H9 (cell line): ENCODE measurements around the gene ATF4. TPM values are rescaled to one million over a fixed set of nuclear protein-coding genes. Genes with fewer than 3 reads are reported as not detected.

Source experiments
- DNase-seq: peaks from one replicate; pipeline ENCODE4 v3.0.0-alpha.2; 2017
- H2AFZ ChIP-seq: one replicate; pipeline ENCODE4 v1.6.1; 2013; ENCODE audit warnings: mild to moderate bottlenecking, low read length, control low read depth, moderate library complexity
- H2AK5ac ChIP-seq: 2 replicates; pipeline ENCODE4 v1.6.1; 2013; ENCODE audit warnings: low read length, control low read depth, mixed read lengths; ENCODE audit not compliant: insufficient read length
- H2BK120ac ChIP-seq: one replicate; pipeline ENCODE4 v1.6.1; 2013; ENCODE audit warnings: low read depth, mild to moderate bottlenecking, low read length, control low read depth, inconsistent platforms; ENCODE audit not compliant: poor library complexity, severe bottlenecking
- H2BK12ac ChIP-seq: 2 replicates; pipeline ENCODE4 v1.6.1; 2013; ENCODE audit warnings: low read length, control low read depth, mixed read lengths, low read depth; ENCODE audit not compliant: insufficient read length
- H2BK15ac ChIP-seq: 2 replicates; pipeline ENCODE4 v1.6.1; 2013; ENCODE audit warnings: low read depth, low read length, control low read depth
- H2BK20ac ChIP-seq: one replicate; pipeline ENCODE4 v1.6.1; 2013; ENCODE audit warnings: low read depth, mild to moderate bottlenecking, low read length, control low read depth, inconsistent platforms; ENCODE audit not compliant: poor library complexity, severe bottlenecking
- H2BK5ac ChIP-seq: 2 replicates; pipeline ENCODE4 v1.6.1; 2013; ENCODE audit warnings: low read length, control low read depth, mixed read lengths; ENCODE audit not compliant: insufficient read length
- H3K14ac ChIP-seq: 2 replicates; pipeline ENCODE4 v1.6.1; 2013; ENCODE audit warnings: low read length, control low read depth; ENCODE audit not compliant: insufficient read depth
- H3K18ac ChIP-seq: 2 replicates; pipeline ENCODE4 v1.6.1; 2013; ENCODE audit warnings: low read depth, mild to moderate bottlenecking, mixed read lengths, low read length, control low read depth; ENCODE audit not compliant: insufficient read length
- H3K23ac ChIP-seq: 2 replicates; pipeline ENCODE4 v1.6.1; 2013; ENCODE audit warnings: low read length, control low read depth, mixed read lengths, low read depth; ENCODE audit not compliant: insufficient read length
- H3K23me2 ChIP-seq: 2 replicates; pipeline ENCODE4 v1.6.1; 2013; ENCODE audit warnings: low read depth, mild to moderate bottlenecking, mixed read lengths, low read length, control low read depth; ENCODE audit not compliant: insufficient read length, poor library complexity, severe bottlenecking
- H3K27ac ChIP-seq: 2 replicates; pipeline ENCODE4 v1.5.1; 2013; ENCODE audit warnings: low read length, control low read depth, mixed read lengths, low read depth; ENCODE audit not compliant: insufficient read length
- H3K27me3 ChIP-seq: 2 replicates; pipeline ENCODE4 v1.6.1; 2013; ENCODE audit warnings: low read length, control low read depth, inconsistent platforms; ENCODE audit not compliant: insufficient read depth
- H3K4ac ChIP-seq: 2 replicates; pipeline ENCODE4 v1.6.1; 2013; ENCODE audit warnings: low read depth, mild to moderate bottlenecking, control low read depth, inconsistent platforms, low read length, moderate library complexity
- H3K4me1 ChIP-seq: 2 replicates; pipeline ENCODE4 v1.6.1; 2013; ENCODE audit warnings: low read length, control low read depth, inconsistent platforms; ENCODE audit not compliant: insufficient read depth
- H3K4me2 ChIP-seq: 2 replicates; pipeline ENCODE4 v1.6.1; 2013; ENCODE audit warnings: low read length, control low read depth, mixed read lengths; ENCODE audit not compliant: insufficient read length, insufficient read depth
- H3K56ac ChIP-seq: 2 replicates; pipeline ENCODE4 v1.6.1; 2013; ENCODE audit warnings: low read depth, mild to moderate bottlenecking, mixed read lengths, low read length, control low read depth; ENCODE audit not compliant: insufficient read length
- H3K79me1 ChIP-seq: 2 replicates; pipeline ENCODE4 v1.6.1; 2013; ENCODE audit warnings: low read depth, mild to moderate bottlenecking, moderate library complexity, low read length, control low read depth, inconsistent platforms; ENCODE audit not compliant: insufficient read depth, poor library complexity, severe bottlenecking
- H3K79me2 ChIP-seq: 2 replicates; pipeline ENCODE4 v1.6.1; 2013; ENCODE audit warnings: low read length, control low read depth, inconsistent platforms; ENCODE audit not compliant: insufficient read depth
- H3K9ac ChIP-seq: 2 replicates; pipeline ENCODE4 v1.6.1; 2013; ENCODE audit warnings: low read length, control low read depth, mixed read lengths; ENCODE audit not compliant: insufficient read length; ENCODE audit errors: extremely low read depth
- H3K9me3 ChIP-seq: one replicate; pipeline ENCODE4 v1.6.1; 2013; ENCODE audit warnings: low read depth, low read length, inconsistent platforms; ENCODE audit not compliant: control insufficient read depth
- H3T11ph ChIP-seq: one replicate; pipeline ENCODE4 v1.6.1; 2013; ENCODE audit warnings: mild to moderate bottlenecking, low read length, control low read depth, inconsistent platforms
- H4K20me1 ChIP-seq: one replicate; pipeline ENCODE4 v1.6.1; 2013; ENCODE audit not compliant: control insufficient read depth, insufficient read length, insufficient read depth
- H4K5ac ChIP-seq: 2 replicates; pipeline ENCODE4 v1.6.1; 2013; ENCODE audit warnings: low read depth, mild to moderate bottlenecking, mixed read lengths, low read length, control low read depth; ENCODE audit not compliant: insufficient read length
- H4K8ac ChIP-seq: replicated peaks from 2 replicates; pipeline ENCODE4 v1.6.1; 2013; ENCODE audit warnings: low read length, control low read depth, mixed read lengths, low read depth; ENCODE audit not compliant: insufficient read length
- H4K91ac ChIP-seq: 2 replicates; pipeline ENCODE4 v1.6.1; 2013; ENCODE audit warnings: low read depth, mild to moderate bottlenecking, moderate library complexity, mixed read lengths, low read length, control low read depth; ENCODE audit not compliant: insufficient read length
- H3K27ac Mint-ChIP-seq, 3 experiments: 2 replicates in 2 of 3; 3 replicates in 1 of 3; pipeline ENCODE4 v1.8.0; 2020 to 2021; ENCODE audit warnings: mixed read lengths in 3 of 3, mild to moderate bottlenecking in 1 of 3, moderate library complexity in 1 of 3
- H3K27me3 Mint-ChIP-seq: 2 replicates; pipeline ENCODE4 v1.8.0; 2021; ENCODE audit warnings: low read depth, mild to moderate bottlenecking, moderate library complexity, mixed read lengths
- H3K36me3 Mint-ChIP-seq, 3 experiments: 2 replicates in 2 of 3; 3 replicates in 1 of 3; pipeline ENCODE4 v1.8.0; 2020 to 2021; ENCODE audit warnings: low read depth in 3 of 3, mixed read lengths in 3 of 3; ENCODE audit not compliant: insufficient read depth in 1 of 3
- H3K4me1 Mint-ChIP-seq, 2 experiments: 2 replicates each; pipeline ENCODE4 v1.8.0; 2020; ENCODE audit warnings: mixed read lengths in 2 of 2
- H3K4me3 Mint-ChIP-seq, 2 experiments: 2 replicates in 1 of 2; 3 replicates in 1 of 2; pipeline ENCODE4 v1.8.0; 2020 to 2021; ENCODE audit warnings: mild to moderate bottlenecking in 2 of 2, mixed read lengths in 2 of 2, moderate library complexity in 1 of 2
- H3K9me3 Mint-ChIP-seq, 2 experiments: 2 replicates in 1 of 2; 3 replicates in 1 of 2; pipeline ENCODE4 v1.8.0; 2020; ENCODE audit warnings: mild to moderate bottlenecking in 2 of 2, mixed read lengths in 2 of 2, moderate library complexity in 1 of 2
- CTCF ChIP-seq: fragments of 200-600 bp; sonication (generic); conservative IDR thresholded peaks from 3 replicates; pipeline ENCODE4 v1.8.0; 2021; ENCODE audit warnings: antibody characterized with exemption, mild to moderate bottlenecking
- WGBS: extraction: QIAGEN DNeasy Blood & Tissue Kit; methylation state at CpG from one replicate; pipeline ENCODE4 v1.1.7; 2013; ENCODE audit warnings: missing lambda C conversion rate, low lambda C conversion rate, mixed read lengths; ENCODE audit not compliant: insufficient read length; ENCODE audit errors: extremely low coverage; 5-methylcytosine and 5-hydroxymethylcytosine counted together
- total RNA-seq: library from RNA; stranded (reverse); gene quantifications from 2 replicates; pipeline ENCODE4 v1.2.1, GENCODE V29; 2021

ATF4 gene
- total RNA-seq, 1 experiment from 2014 or later = 455 TPM

- H2AK5ac ChIP-seq = no peak overlapping the region
- H3K27ac Mint-ChIP-seq = no peak overlapping the region
- H3K9me3 ChIP-seq = no peaks in the 10 kb centered on the region
- H3K36me3 Mint-ChIP-seq = no peaks in the 10 kb centered on the region; a peak in 1 of 7 replicates
- H3K4ac ChIP-seq = no peak overlapping the region
- H3K23me2 ChIP-seq = peaks cover 4% of the 10 kb centered on the region
- H2BK12ac ChIP-seq = no peak overlapping the region
- H3K4me3 Mint-ChIP-seq = peak overlapping the region; percentile 50 to 81
- H4K5ac ChIP-seq = no peak overlapping the region
- no peak overlapping the region for H2AFZ ChIP-seq
- no peak overlapping the region for H3K56ac ChIP-seq
- peak overlapping the region; percentile 38 for H3K4me2 ChIP-seq
- no peaks in the 10 kb centered on the region for H4K20me1 ChIP-seq
- no peak overlapping the region for H4K91ac ChIP-seq
- H3K14ac ChIP-seq = no peak overlapping the region
- peaks cover 36% of the 10 kb centered on the region for H3K27me3 ChIP-seq
- no peak for DNase-seq
- H3K79me2 ChIP-seq = no peaks in the 10 kb centered on the region
- no CpG with 5 or more reads among the region's 72 CpGs for WGBS
- no peaks in the 10 kb centered on the region for H3K4me1 ChIP-seq
- H3K18ac ChIP-seq = no peak overlapping the region
- no peak overlapping the region for H3K27ac ChIP-seq
- H3K4me1 Mint-ChIP-seq = peaks cover 9 to 17% of the 10 kb centered on the region in 2 experiments
- H2BK15ac ChIP-seq = no peak overlapping the region
- peaks cover 52% of the 10 kb centered on the region for H3K27me3 Mint-ChIP-seq
- H2BK120ac ChIP-seq = no peak overlapping the region
- no peak overlapping the region for H3K23ac ChIP-seq
- no peak for TF ChIP-seq CTCF
- H3K9ac ChIP-seq = no peak overlapping the region
- H4K8ac ChIP-seq = no peak overlapping the region
- no peak overlapping the region for H2BK5ac ChIP-seq
- H3T11ph ChIP-seq = no peak overlapping the region
- H3K9me3 Mint-ChIP-seq = no peaks in the 10 kb centered on the region
- H2BK20ac ChIP-seq = no peak overlapping the region
- H3K79me1 ChIP-seq = no peaks in the 10 kb centered on the region
Measured at GRCh38 chr22:39556970-39557841, 36.8 kb downstream of the ATF4 start.
